Astrocyte (in vitro differentiated cells and primary cell): ENCODE results near the gene TRMU. TPM values are rescaled to one million over a fixed set of nuclear protein-coding genes. Genes with fewer than 3 reads are reported as not detected.

Experiments
- DNase-seq: peaks from one replicate; pipeline ENCODE4 v3.0.0-alpha.2; 2010; ENCODE audit warnings: low read depth
- FAIRE-seq: peaks from 2 replicates; lab custom pipeline; 2011; peaks lifted over from hg19 to GRCh38; lab: Jason Lieb, UNC
- H2AFZ ChIP-seq: 2 replicates; pipeline ENCODE4 v1.6.0; 2012; ENCODE audit warnings: low read depth, low read length, inconsistent platforms
- H3K27ac ChIP-seq: 2 replicates; pipeline ENCODE4 v1.5.1; 2011; ENCODE audit warnings: low read depth, low read length, inconsistent platforms
- H3K27me3 ChIP-seq: 2 replicates; pipeline ENCODE4 v1.6.0; 2011; ENCODE audit warnings: low read length, inconsistent platforms; ENCODE audit not compliant: insufficient read depth
- H3K36me3 ChIP-seq: 2 replicates; pipeline ENCODE4 v1.5.1; 2011; ENCODE audit warnings: low read length, inconsistent platforms; ENCODE audit not compliant: insufficient read depth
- H3K4me1 ChIP-seq: 2 replicates; pipeline ENCODE4 v1.5.1; 2011; ENCODE audit warnings: low read length, inconsistent platforms; ENCODE audit not compliant: insufficient read depth
- H3K4me2 ChIP-seq: 2 replicates; pipeline ENCODE4 v1.6.0; 2012; ENCODE audit warnings: low read length, inconsistent platforms
- H3K4me3 ChIP-seq: 2 replicates; pipeline ENCODE4 v1.5.1; 2011; ENCODE audit warnings: low read depth, mild to moderate bottlenecking, low read length, inconsistent platforms; ENCODE audit not compliant: insufficient read depth
- H3K79me2 ChIP-seq: 2 replicates; pipeline ENCODE4 v1.6.0; 2012; ENCODE audit warnings: mild to moderate bottlenecking, low read length, inconsistent platforms; ENCODE audit not compliant: insufficient read depth
- H3K9ac ChIP-seq: 2 replicates; pipeline ENCODE4 v1.6.0; 2012; ENCODE audit warnings: mild to moderate bottlenecking, low read length, inconsistent platforms
- H3K9me3 ChIP-seq: 2 replicates; pipeline ENCODE4 v1.5.1; 2012; ENCODE audit warnings: low read depth, mild to moderate bottlenecking, low read length, inconsistent platforms; ENCODE audit not compliant: insufficient read depth
- H4K20me1 ChIP-seq: 2 replicates; pipeline ENCODE4 v1.6.0; 2012; ENCODE audit warnings: low read length, inconsistent platforms; ENCODE audit not compliant: insufficient read depth
- H3K27ac Mint-ChIP-seq: one replicate; pipeline ENCODE4 v1.8.0; 2021; ENCODE audit warnings: mild to moderate bottlenecking, mixed read lengths; ENCODE audit not compliant: unreplicated experiment
- H3K27me3 Mint-ChIP-seq: one replicate; pipeline ENCODE4 v1.8.0; 2021; ENCODE audit warnings: low read depth, mixed read lengths; ENCODE audit not compliant: unreplicated experiment
- H3K36me3 Mint-ChIP-seq: one replicate; pipeline ENCODE4 v1.8.0; 2021; ENCODE audit warnings: low read depth, mixed read lengths; ENCODE audit not compliant: unreplicated experiment
- H3K4me1 Mint-ChIP-seq: one replicate; pipeline ENCODE4 v1.8.0; 2021; ENCODE audit warnings: low read depth, mixed read lengths; ENCODE audit not compliant: unreplicated experiment
- H3K4me3 Mint-ChIP-seq: one replicate; pipeline ENCODE4 v1.8.0; 2021; ENCODE audit warnings: mild to moderate bottlenecking, moderate library complexity, mixed read lengths; ENCODE audit not compliant: unreplicated experiment
- H3K9me3 Mint-ChIP-seq: one replicate; pipeline ENCODE4 v1.8.0; 2021; ENCODE audit warnings: mild to moderate bottlenecking, mixed read lengths; ENCODE audit not compliant: unreplicated experiment
- EZH2 ChIP-seq: IDR thresholded peaks from 2 replicates; pipeline ENCODE4 v1.6.1; 2012; ENCODE audit warnings: mild to moderate bottlenecking, low read length, inconsistent platforms; ENCODE audit not compliant: insufficient read depth
- total RNA-seq: library from RNA; stranded (reverse); gene quantifications from 2 replicates; pipeline ENCODE4 v1.2.1, GENCODE V29; 2021
- TF ChIP-seq, protein P1 (sequence below): IDR thresholded peaks from 2 replicates; pipeline ENCODE4 v1.5.1; 2011; ENCODE audit warnings: low read depth, mild to moderate bottlenecking, inconsistent platforms, low read length, moderate library complexity; ENCODE audit not compliant: insufficient read depth

The TRMU gene
- total RNA-seq, 1 donor from 2014 or later: 33.4 TPM

DNA sequence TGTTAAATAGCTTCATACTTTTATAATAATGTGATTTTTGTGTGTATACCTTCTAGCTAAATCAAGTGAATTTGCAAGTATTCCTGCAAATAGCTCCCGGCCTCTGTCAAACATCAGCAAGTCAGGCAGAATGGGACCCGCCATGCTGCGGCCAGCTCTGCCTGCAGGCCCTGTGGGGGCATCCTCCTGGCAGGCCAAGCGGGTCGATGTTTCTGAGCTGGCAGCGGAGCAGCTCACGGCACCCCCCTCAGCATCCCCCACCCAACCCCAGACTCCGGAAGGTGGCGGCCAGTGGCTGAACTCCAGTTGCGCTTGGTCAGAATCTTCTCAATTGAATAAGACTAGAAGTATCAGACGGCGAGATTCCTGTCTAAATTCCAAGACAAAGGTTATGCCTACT lies 19.5 kb upstream of the TRMU start:
- H3K4me1 Mint-ChIP-seq: no peaks in the 10 kb centered on the region
- H3K27me3 Mint-ChIP-seq: peaks cover 9% of the 10 kb centered on the region
- H3K9me3 Mint-ChIP-seq: no peaks in the 10 kb centered on the region
- peaks cover 6% of the 10 kb centered on the region for H4K20me1 ChIP-seq
- H3K4me3 ChIP-seq: no peak overlapping the region
- no peak overlapping the region for H3K4me2 ChIP-seq
- no peak overlapping the region for H3K4me3 Mint-ChIP-seq
- H3K27ac ChIP-seq: no peak overlapping the region
- H3K9ac ChIP-seq: no peak overlapping the region
- H3K36me3 Mint-ChIP-seq: no peaks in the 10 kb centered on the region
- no peaks in the 10 kb centered on the region for H3K4me1 ChIP-seq
- H2AFZ ChIP-seq: no peak overlapping the region
- no peaks in the 10 kb centered on the region for H3K27me3 ChIP-seq
- H3K36me3 ChIP-seq: no peaks in the 10 kb centered on the region
- no peak for DNase-seq
- no peak overlapping the region for H3K27ac Mint-ChIP-seq
- H3K79me2 ChIP-seq: peaks cover 45% of the 10 kb centered on the region
- no peaks in the 10 kb centered on the region for H3K9me3 ChIP-seq
- FAIRE-seq: no peak
- TF ChIP-seq, protein P1, sequence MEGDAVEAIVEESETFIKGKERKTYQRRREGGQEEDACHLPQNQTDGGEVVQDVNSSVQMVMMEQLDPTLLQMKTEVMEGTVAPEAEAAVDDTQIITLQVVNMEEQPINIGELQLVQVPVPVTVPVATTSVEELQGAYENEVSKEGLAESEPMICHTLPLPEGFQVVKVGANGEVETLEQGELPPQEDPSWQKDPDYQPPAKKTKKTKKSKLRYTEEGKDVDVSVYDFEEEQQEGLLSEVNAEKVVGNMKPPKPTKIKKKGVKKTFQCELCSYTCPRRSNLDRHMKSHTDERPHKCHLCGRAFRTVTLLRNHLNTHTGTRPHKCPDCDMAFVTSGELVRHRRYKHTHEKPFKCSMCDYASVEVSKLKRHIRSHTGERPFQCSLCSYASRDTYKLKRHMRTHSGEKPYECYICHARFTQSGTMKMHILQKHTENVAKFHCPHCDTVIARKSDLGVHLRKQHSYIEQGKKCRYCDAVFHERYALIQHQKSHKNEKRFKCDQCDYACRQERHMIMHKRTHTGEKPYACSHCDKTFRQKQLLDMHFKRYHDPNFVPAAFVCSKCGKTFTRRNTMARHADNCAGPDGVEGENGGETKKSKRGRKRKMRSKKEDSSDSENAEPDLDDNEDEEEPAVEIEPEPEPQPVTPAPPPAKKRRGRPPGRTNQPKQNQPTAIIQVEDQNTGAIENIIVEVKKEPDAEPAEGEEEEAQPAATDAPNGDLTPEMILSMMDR: no peak
- no peak for TF ChIP-seq EZH2

DNA sequence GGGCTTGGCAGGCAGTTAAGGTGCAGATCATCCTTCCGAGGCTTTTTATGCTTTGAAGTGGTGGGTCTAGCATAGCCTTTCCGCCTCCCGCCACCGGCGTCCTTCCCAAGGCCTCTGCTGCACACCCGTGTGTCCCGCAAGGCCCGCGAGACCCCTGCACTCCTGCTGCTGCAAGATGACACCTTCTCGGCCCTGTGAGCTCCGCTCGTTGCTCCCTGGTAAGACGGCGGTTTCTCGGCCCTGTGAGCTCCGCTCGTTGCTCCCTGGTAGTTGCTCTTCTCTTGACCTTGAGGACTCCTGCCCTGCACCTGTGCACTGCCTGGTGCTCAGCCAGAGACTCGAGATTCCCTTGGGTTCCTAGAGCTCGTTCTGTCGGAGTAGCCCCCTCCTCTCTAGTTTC lies 17.9 kb upstream of the TRMU start:
- H3K4me1 Mint-ChIP-seq: no peaks in the 10 kb centered on the region
- Histone ChIP-seq H3K4me3 (no peak overlapping the region), H4K20me1 (peaks cover 6% of the 10 kb centered on the region), H3K9ac (no peak overlapping the region), H3K4me1 (no peaks in the 10 kb centered on the region), H3K4me2 (no peak overlapping the region), H3K27ac (no peak overlapping the region), H3K9me3 (no peaks in the 10 kb centered on the region), H2AFZ (no peak overlapping the region), H3K79me2 (peaks cover 51% of the 10 kb centered on the region), H3K36me3 (no peaks in the 10 kb centered on the region), H3K27me3 (no peaks in the 10 kb centered on the region)
- TF ChIP-seq, protein P1: no peak
- no peak for TF ChIP-seq EZH2
- H3K27me3 Mint-ChIP-seq: peaks cover 11% of the 10 kb centered on the region
- H3K36me3 Mint-ChIP-seq: no peaks in the 10 kb centered on the region
- H3K4me3 Mint-ChIP-seq: no peak overlapping the region
- FAIRE-seq: no peak
- H3K27ac Mint-ChIP-seq: no peak overlapping the region
- no peak for DNase-seq
- H3K9me3 Mint-ChIP-seq: no peaks in the 10 kb centered on the region

DNA sequence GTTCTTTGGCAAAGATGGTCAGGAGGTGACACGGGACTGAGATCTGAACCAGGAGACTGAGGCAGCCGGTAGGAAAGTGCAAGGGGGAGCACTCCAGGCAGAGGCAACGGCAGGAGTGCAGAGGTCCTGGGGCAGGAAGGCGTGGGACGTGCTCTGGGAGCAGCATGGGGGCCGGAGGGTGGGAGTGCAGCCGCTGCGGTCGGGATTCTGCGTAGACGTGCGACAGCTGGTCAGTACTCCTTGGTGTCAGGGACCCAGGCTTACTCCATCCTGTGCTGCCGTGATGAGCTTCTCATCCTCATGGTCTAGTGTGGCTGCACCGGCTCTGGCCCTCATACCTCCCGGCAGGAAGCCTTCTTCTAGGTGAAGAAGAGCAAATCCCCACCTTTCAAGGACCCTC lies 16.9 kb upstream of the TRMU start:
- no peak for TF ChIP-seq EZH2
- TF ChIP-seq, protein P1: no peak
- Mint-ChIP-seq H3K9me3 (no peaks in the 10 kb centered on the region), H3K27me3 (peaks cover 11% of the 10 kb centered on the region), H3K4me1 (no peaks in the 10 kb centered on the region), H3K36me3 (no peaks in the 10 kb centered on the region), H3K27ac (no peak overlapping the region), H3K4me3 (no peak overlapping the region)
- Histone ChIP-seq H3K4me1 (no peaks in the 10 kb centered on the region), H3K9me3 (no peaks in the 10 kb centered on the region), H3K27ac (no peak overlapping the region), H3K36me3 (no peaks in the 10 kb centered on the region), H3K4me3 (no peak overlapping the region), H3K27me3 (no peaks in the 10 kb centered on the region), H3K4me2 (no peak overlapping the region), H4K20me1 (peaks cover 6% of the 10 kb centered on the region), H3K79me2 (peaks cover 51% of the 10 kb centered on the region), H2AFZ (no peak overlapping the region), H3K9ac (no peak overlapping the region)
- DNase-seq (no peak), FAIRE-seq (no peak)
